ENCODE data around the gene RSL24D1.

RSL24D1 gene

DNA sequence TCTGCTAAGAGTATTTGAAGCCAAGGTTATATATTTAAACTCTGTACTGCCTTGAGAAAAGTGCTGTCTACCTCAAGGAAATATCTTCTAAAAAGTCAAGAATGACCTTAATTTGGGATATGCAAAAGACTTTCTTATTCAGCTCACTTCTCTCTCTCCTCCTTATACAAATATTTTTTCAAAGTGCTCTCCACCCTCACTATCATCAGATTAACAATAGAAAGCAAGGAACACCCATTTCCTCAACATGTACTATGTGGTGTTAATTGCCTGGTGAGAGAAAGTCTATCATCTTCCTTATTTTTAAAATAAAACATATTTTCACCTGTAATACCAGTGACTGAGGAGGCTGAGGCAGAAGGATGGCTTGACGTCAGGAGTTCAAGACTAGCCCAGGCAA lies 44.4 kb upstream of the RSL24D1 start:
- H3K36me3 ChIP-seq (replicated peaks; ENCODE audit: insufficient read depth, low read length), result no peaks in the 10 kb centered on the region
- no peak overlapping the region for H3K4me2 ChIP-seq (ENCODE audit: low read depth, low read length)
- no peaks in the 10 kb centered on the region for H3K9me3 ChIP-seq (replicated peaks; ENCODE audit: insufficient read depth, low read length)
- no peaks in the 10 kb centered on the region for H3K27me3 ChIP-seq (replicated peaks; ENCODE audit: insufficient read depth, low read length)
- no peak for TF ChIP-seq EZH2phosphoT487 (IDR thresholded peaks at IDR 0.05; ENCODE audit: low read length)
- TF ChIP-seq EZH2 (optimal IDR thresholded peaks at IDR 0.05; ENCODE audit: low read depth, low read length), result no peak
- TF ChIP-seq, protein P1, sequence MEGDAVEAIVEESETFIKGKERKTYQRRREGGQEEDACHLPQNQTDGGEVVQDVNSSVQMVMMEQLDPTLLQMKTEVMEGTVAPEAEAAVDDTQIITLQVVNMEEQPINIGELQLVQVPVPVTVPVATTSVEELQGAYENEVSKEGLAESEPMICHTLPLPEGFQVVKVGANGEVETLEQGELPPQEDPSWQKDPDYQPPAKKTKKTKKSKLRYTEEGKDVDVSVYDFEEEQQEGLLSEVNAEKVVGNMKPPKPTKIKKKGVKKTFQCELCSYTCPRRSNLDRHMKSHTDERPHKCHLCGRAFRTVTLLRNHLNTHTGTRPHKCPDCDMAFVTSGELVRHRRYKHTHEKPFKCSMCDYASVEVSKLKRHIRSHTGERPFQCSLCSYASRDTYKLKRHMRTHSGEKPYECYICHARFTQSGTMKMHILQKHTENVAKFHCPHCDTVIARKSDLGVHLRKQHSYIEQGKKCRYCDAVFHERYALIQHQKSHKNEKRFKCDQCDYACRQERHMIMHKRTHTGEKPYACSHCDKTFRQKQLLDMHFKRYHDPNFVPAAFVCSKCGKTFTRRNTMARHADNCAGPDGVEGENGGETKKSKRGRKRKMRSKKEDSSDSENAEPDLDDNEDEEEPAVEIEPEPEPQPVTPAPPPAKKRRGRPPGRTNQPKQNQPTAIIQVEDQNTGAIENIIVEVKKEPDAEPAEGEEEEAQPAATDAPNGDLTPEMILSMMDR (IDR thresholded peaks at IDR 0.05; ENCODE audit: low read length), result no peak
- H3F3A ChIP-seq (ENCODE audit: insufficient read depth, low read length), result no peaks in the 10 kb centered on the region
- no peak overlapping the region for H3K27ac ChIP-seq (ENCODE audit: low read length)
- H2AFZ ChIP-seq (ENCODE audit: low read length), result no peak overlapping the region
- no peaks in the 10 kb centered on the region for H3K9me2 ChIP-seq (replicated peaks; ENCODE audit: insufficient read depth, low read length)
- no peaks in the 10 kb centered on the region for H4K20me1 ChIP-seq (ENCODE audit: insufficient read depth, low read length)
- DNase-seq, result no peak
- H3K4me3 ChIP-seq (ENCODE audit: low read length), result no peak overlapping the region
- H3K9ac ChIP-seq (ENCODE audit: low read length), result no peak overlapping the region
- peaks cover 11% of the 10 kb centered on the region for H3K4me1 ChIP-seq (ENCODE audit: low read length)
- H3K79me2 ChIP-seq (ENCODE audit: low read length), result peaks cover 51% of the 10 kb centered on the region

DNA sequence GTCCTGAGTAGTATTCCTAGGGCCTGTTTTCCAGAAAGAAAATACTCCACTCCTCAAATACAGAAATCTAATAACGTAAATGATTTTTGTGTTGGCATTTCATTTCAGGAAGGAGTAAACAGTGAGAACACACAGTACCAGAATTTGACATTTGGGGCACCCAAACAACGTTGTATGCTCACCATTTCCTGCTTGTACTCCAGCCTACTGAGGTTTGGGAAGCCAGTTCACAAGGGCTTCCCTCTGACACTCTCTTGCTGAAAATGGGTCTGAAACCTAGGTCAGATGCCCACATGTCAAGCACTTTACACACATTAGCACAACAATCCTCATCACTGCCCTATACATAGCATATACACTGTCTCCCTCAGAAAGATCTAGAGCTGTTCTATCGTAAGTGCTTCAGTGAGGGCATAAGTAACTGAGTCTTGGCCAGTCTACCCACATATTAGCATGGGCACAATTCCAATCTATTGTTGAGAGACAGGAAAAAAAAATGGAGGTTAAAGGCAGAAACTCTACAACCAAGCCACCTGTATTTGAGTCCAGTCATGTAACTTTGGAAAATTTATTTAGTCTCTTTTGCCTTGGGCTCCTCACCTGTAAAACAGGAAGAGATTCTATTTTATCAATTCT lies 43.5 kb upstream of the RSL24D1 start:
- no peaks in the 10 kb centered on the region for H3F3A ChIP-seq (ENCODE audit: insufficient read depth, low read length)
- H3K9me2 ChIP-seq (replicated peaks; ENCODE audit: insufficient read depth, low read length), result no peaks in the 10 kb centered on the region
- no peak overlapping the region for H3K9ac ChIP-seq (ENCODE audit: low read length)
- no peaks in the 10 kb centered on the region for H4K20me1 ChIP-seq (ENCODE audit: insufficient read depth, low read length)
- H3K27me3 ChIP-seq (replicated peaks; ENCODE audit: insufficient read depth, low read length), result no peaks in the 10 kb centered on the region
- no peak overlapping the region for H3K4me2 ChIP-seq (ENCODE audit: low read depth, low read length)
- H3K27ac ChIP-seq (ENCODE audit: low read length), result no peak overlapping the region
- DNase-seq, result no peak
- H3K9me3 ChIP-seq (replicated peaks; ENCODE audit: insufficient read depth, low read length), result no peaks in the 10 kb centered on the region
- H3K79me2 ChIP-seq (ENCODE audit: low read length), result peaks cover 52% of the 10 kb centered on the region
- H3K4me3 ChIP-seq (ENCODE audit: low read length), result no peak overlapping the region
- no peak overlapping the region for H2AFZ ChIP-seq (ENCODE audit: low read length)
- no peaks in the 10 kb centered on the region for H3K36me3 ChIP-seq (replicated peaks; ENCODE audit: insufficient read depth, low read length)
- peaks cover 14% of the 10 kb centered on the region for H3K4me1 ChIP-seq (ENCODE audit: low read length)
- TF ChIP-seq, protein P1 (IDR thresholded peaks at IDR 0.05; ENCODE audit: low read length), result no peak
- TF ChIP-seq EZH2phosphoT487 (IDR thresholded peaks at IDR 0.05; ENCODE audit: low read length), result no peak
- no peak for TF ChIP-seq EZH2 (optimal IDR thresholded peaks at IDR 0.05; ENCODE audit: low read depth, low read length)

DNA sequence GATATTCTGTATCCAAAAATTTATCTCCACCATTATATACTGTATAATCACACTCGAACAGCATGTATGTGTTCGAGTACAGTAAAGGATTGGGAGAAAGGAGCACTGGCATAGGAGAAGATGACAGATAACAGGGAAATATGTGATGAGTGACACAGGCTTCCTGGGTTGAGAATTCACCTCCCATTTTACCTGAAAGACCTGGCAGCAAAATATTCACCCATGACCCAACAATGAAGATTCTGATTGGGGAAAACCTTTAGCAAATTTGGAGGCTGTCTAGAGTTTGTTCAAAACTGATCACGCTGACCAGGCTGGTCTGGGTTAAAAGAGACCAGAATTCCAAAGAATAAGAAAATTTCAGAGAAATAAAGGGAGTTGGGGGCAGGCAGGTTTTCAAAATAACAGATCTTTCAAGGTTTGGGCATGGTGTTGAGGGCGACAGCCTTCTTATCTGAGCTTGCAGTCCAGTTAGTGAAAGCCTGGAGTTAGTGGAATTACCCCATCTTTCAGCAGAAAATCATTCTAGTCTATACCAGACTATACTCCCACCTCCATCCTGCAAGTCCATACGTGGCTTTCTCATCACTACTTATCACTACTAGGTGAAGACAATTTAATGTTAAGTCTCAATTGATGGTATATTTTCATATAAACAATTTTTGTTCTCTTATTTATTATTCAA lies 42.8 kb upstream of the RSL24D1 start:
- peaks cover 14% of the 10 kb centered on the region for H3K4me1 ChIP-seq (ENCODE audit: low read length)
- no peaks in the 10 kb centered on the region for H3K36me3 ChIP-seq (replicated peaks; ENCODE audit: insufficient read depth, low read length)
- no peaks in the 10 kb centered on the region for H3K27me3 ChIP-seq (replicated peaks; ENCODE audit: insufficient read depth, low read length)
- H2AFZ ChIP-seq (ENCODE audit: low read length), result no peak overlapping the region
- H3K9me3 ChIP-seq (replicated peaks; ENCODE audit: insufficient read depth, low read length), result no peaks in the 10 kb centered on the region
- no peaks in the 10 kb centered on the region for H4K20me1 ChIP-seq (ENCODE audit: insufficient read depth, low read length)
- H3K4me2 ChIP-seq (ENCODE audit: low read depth, low read length), result no peak overlapping the region
- H3K79me2 ChIP-seq (ENCODE audit: low read length), result peaks cover 45% of the 10 kb centered on the region
- DNase-seq, result no peak
- no peaks in the 10 kb centered on the region for H3F3A ChIP-seq (ENCODE audit: insufficient read depth, low read length)
- H3K9me2 ChIP-seq (replicated peaks; ENCODE audit: insufficient read depth, low read length), result no peaks in the 10 kb centered on the region
- H3K27ac ChIP-seq (ENCODE audit: low read length), result no peak overlapping the region
- TF ChIP-seq EZH2phosphoT487 (IDR thresholded peaks at IDR 0.05; ENCODE audit: low read length), result no peak
- TF ChIP-seq, protein P1 (IDR thresholded peaks at IDR 0.05; ENCODE audit: low read length), result no peak
- TF ChIP-seq EZH2 (optimal IDR thresholded peaks at IDR 0.05; ENCODE audit: low read depth, low read length), result no peak
- no peak overlapping the region for H3K4me3 ChIP-seq (ENCODE audit: low read length)
- no peak overlapping the region for H3K9ac ChIP-seq (ENCODE audit: low read length)

All from MM.1S (cell line).